HCT116 (cell line): ENCODE data around the gene TRPV4.

ENCODE experiments used
- CBX3 ChIP-seq: IDR thresholded peaks from 2 replicates; pipeline ENCODE4 v1.6.1; 2012; ENCODE audit warnings: low read depth
- CEBPB ChIP-seq: IDR thresholded peaks from 2 replicates; pipeline ENCODE4 v1.6.1; 2012; ENCODE audit warnings: low read depth
- EGR1 ChIP-seq: IDR thresholded peaks from 2 replicates; pipeline ENCODE4 v1.6.1; 2012; ENCODE audit warnings: low read depth
- EZH2 ChIP-seq: fragments of 200-600 bp; sonication (generic); IDR thresholded peaks from 2 replicates; pipeline ENCODE4 v1.6.1; 2017; ENCODE audit warnings: antibody characterized with exemption, mixed run types
- EZH2phosphoT487 ChIP-seq: fragments of 200-600 bp; IDR thresholded peaks from 2 replicates; pipeline ENCODE4 v1.6.1; 2018; ENCODE audit warnings: antibody characterized with exemption, borderline replicate concordance
- FOSL1 ChIP-seq: IDR thresholded peaks from 2 replicates; pipeline ENCODE4 v1.6.1; 2012; ENCODE audit warnings: low read depth
- JUND ChIP-seq: IDR thresholded peaks from 2 replicates; pipeline ENCODE4 v1.6.1; 2012
- POLR2A ChIP-seq: IDR thresholded peaks from 2 replicates; pipeline ENCODE4 v1.7.0; 2011; ENCODE audit warnings: borderline replicate concordance; ENCODE audit not compliant: insufficient read depth, insufficient read length; ENCODE audit errors: extremely low read depth
- POLR2AphosphoS5 ChIP-seq: IDR thresholded peaks from 2 replicates; pipeline ENCODE4 v1.6.1; 2011; ENCODE audit warnings: mild to moderate bottlenecking, low read depth, low read length, moderate library complexity
- SP1 ChIP-seq: IDR thresholded peaks from 2 replicates; pipeline ENCODE4 v1.6.1; 2012; ENCODE audit warnings: low read depth
- ZFX ChIP-seq: fragments of 450-650 bp; IDR thresholded peaks from 2 replicates; pipeline ENCODE4 v1.6.1; 2017
- TF ChIP-seq, protein P1 (sequence below), 3 experiments: fragments of 200-600 bp in 1 of 3; sonication (generic) in 1 of 3; IDR thresholded peaks in 2 of 3; conservative IDR thresholded peaks in 1 of 3; 2 replicates each; pipeline ENCODE4 v1.5.1; 2012 to 2017; ENCODE audit warnings: low read depth in 2 of 3, low read length in 2 of 3, antibody characterized with exemption in 1 of 3, borderline replicate concordance in 1 of 3, control low read depth in 1 of 3, mild to moderate bottlenecking in 1 of 3, mixed read lengths in 1 of 3, mixed run types in 1 of 3, moderate library complexity in 1 of 3; ENCODE audit not compliant: insufficient read depth in 1 of 3
- TF ChIP-seq, protein P2 (sequence below): IDR thresholded peaks from 2 replicates; pipeline ENCODE4 v1.6.1; 2012; ENCODE audit warnings: low read depth

DNA sequence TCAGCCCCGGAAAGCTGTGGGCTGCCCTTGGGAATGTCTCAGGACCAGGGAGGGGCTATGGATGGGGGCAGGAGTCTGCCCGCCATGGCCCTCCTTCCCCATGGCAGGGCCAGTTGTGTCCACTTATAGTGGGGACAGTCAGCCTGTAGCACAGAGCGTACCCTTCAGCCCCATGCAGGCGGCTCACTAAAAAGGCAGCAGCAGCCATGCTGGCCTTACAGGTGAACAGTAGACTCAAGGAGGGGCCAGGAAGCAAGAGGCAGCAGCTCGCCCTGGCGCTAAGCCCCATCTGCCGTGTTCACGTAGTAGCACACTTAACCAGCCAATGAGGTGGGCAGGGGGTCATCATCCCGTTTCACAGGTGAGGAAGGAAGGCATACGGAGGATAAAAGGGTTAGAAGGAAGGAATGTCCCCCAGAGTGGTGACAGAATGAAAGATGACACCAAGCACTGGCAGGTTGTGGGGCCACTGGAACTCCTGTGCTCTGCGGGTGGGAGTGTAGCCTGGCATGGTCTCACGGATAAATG, 66.9 kb downstream of the TRPV4 start:
- TF ChIP-seq CEBPB (no peak), EZH2phosphoT487 (no peak), POLR2A (no peak), POLR2AphosphoS5 (no peak), JUND (no peak), SP1 (no peak), ZFX (no peak), EZH2 (no peak), CBX3 (no peak), FOSL1 (no peak), EGR1 (no peak)
- TF ChIP-seq, protein P1, sequence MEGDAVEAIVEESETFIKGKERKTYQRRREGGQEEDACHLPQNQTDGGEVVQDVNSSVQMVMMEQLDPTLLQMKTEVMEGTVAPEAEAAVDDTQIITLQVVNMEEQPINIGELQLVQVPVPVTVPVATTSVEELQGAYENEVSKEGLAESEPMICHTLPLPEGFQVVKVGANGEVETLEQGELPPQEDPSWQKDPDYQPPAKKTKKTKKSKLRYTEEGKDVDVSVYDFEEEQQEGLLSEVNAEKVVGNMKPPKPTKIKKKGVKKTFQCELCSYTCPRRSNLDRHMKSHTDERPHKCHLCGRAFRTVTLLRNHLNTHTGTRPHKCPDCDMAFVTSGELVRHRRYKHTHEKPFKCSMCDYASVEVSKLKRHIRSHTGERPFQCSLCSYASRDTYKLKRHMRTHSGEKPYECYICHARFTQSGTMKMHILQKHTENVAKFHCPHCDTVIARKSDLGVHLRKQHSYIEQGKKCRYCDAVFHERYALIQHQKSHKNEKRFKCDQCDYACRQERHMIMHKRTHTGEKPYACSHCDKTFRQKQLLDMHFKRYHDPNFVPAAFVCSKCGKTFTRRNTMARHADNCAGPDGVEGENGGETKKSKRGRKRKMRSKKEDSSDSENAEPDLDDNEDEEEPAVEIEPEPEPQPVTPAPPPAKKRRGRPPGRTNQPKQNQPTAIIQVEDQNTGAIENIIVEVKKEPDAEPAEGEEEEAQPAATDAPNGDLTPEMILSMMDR (IDR thresholded peaks at IDR 0.05 in 2 of 3, conservative IDR thresholded peaks at IDR 0.05 in 1 of 3; ENCODE audit: borderline replicate concordance in 1 of 3, insufficient read depth in 1 of 3, low read depth in 2 of 3, low read length in 2 of 3), result no peak
- TF ChIP-seq, protein P2, sequence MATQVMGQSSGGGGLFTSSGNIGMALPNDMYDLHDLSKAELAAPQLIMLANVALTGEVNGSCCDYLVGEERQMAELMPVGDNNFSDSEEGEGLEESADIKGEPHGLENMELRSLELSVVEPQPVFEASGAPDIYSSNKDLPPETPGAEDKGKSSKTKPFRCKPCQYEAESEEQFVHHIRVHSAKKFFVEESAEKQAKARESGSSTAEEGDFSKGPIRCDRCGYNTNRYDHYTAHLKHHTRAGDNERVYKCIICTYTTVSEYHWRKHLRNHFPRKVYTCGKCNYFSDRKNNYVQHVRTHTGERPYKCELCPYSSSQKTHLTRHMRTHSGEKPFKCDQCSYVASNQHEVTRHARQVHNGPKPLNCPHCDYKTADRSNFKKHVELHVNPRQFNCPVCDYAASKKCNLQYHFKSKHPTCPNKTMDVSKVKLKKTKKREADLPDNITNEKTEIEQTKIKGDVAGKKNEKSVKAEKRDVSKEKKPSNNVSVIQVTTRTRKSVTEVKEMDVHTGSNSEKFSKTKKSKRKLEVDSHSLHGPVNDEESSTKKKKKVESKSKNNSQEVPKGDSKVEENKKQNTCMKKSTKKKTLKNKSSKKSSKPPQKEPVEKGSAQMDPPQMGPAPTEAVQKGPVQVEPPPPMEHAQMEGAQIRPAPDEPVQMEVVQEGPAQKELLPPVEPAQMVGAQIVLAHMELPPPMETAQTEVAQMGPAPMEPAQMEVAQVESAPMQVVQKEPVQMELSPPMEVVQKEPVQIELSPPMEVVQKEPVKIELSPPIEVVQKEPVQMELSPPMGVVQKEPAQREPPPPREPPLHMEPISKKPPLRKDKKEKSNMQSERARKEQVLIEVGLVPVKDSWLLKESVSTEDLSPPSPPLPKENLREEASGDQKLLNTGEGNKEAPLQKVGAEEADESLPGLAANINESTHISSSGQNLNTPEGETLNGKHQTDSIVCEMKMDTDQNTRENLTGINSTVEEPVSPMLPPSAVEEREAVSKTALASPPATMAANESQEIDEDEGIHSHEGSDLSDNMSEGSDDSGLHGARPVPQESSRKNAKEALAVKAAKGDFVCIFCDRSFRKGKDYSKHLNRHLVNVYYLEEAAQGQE, result no peak
